DMS114 treated with DMSO at 0.1 percent for 48 hours (cell line): ENCODE data around the gene OR2W1.

Source experiments
- DNase-seq: peaks from one replicate; lab custom pipeline; 2025; ENCODE audit not compliant: unreplicated experiment; lab: John Stamatoyannopoulos, UW

The OR2W1 gene

GRCh38 chr6:29005183-29005885 is 39.6 kb downstream of the OR2W1 start, which contains the start of gene ZNF311:
ZNF311 (minus strand) TSS chr6:29005315; CDS start chr6:29003954, 1,361 bp downstream.
- peak; percentile 89 for DNase-seq

- DNase-seq = no peak
Measured at GRCh38 chr6:28996844-28997510, 48.0 kb downstream of the OR2W1 start.

GRCh38 chr6:28995093-28995650 is 49.8 kb downstream of the OR2W1 start:
- no peak for DNase-seq
